Measurements from ENCODE around the gene AMMECR1.
"Not testable (repeated sequence)": the region's sequence is repeated elsewhere in the genome, so short reads cannot be mapped to it uniquely, and the experiment has no call there.

The AMMECR1 gene

DNA sequence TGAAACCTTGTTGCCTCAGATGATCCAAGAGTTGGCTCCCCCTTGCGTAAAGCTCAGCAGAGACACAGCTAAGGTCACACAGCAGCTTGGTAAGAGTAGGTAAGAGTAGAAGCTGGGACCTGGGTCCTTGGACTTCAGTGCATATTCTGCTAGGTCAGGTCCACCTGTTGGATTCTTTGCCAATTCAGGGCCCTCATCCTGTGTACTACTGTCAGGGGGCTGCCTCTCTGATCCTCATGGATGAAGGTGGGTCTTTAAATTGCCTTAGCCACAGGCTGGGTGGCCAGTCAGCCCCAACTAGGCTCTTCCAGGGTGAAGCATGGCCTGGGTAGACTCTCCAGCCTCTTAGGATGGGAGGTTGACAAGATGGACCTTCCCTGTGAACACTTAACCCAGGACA, 155.8 kb downstream of the AMMECR1 start:
- no peak overlapping the region for H3K27ac ChIP-seq
- TF ChIP-seq, protein P1, sequence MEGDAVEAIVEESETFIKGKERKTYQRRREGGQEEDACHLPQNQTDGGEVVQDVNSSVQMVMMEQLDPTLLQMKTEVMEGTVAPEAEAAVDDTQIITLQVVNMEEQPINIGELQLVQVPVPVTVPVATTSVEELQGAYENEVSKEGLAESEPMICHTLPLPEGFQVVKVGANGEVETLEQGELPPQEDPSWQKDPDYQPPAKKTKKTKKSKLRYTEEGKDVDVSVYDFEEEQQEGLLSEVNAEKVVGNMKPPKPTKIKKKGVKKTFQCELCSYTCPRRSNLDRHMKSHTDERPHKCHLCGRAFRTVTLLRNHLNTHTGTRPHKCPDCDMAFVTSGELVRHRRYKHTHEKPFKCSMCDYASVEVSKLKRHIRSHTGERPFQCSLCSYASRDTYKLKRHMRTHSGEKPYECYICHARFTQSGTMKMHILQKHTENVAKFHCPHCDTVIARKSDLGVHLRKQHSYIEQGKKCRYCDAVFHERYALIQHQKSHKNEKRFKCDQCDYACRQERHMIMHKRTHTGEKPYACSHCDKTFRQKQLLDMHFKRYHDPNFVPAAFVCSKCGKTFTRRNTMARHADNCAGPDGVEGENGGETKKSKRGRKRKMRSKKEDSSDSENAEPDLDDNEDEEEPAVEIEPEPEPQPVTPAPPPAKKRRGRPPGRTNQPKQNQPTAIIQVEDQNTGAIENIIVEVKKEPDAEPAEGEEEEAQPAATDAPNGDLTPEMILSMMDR (IDR thresholded peaks at IDR 0.05) = no peak

DNA sequence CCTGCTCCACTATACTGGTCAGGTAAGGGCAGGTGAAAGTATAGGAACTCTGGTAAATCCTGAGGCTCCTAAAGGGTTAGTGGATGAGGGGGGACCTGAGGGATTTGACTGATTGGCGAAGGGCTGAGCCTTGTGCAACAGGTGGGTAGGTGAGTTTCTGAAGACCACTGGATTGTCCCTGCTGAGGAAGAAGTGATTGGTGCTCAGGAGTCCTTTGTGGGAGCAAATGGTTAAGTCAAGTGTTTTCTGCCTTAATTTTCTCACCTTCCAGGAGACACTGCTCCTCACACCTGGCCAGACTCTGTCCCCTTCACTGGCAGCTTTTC, 156.6 kb downstream of the AMMECR1 start:
- no peak overlapping the region for H3K27ac ChIP-seq
- TF ChIP-seq ZFX (IDR thresholded peaks at IDR 0.05; ENCODE audit: borderline replicate concordance) = no peak
- TF ChIP-seq, protein P1 (IDR thresholded peaks at IDR 0.05) = no peak

DNA sequence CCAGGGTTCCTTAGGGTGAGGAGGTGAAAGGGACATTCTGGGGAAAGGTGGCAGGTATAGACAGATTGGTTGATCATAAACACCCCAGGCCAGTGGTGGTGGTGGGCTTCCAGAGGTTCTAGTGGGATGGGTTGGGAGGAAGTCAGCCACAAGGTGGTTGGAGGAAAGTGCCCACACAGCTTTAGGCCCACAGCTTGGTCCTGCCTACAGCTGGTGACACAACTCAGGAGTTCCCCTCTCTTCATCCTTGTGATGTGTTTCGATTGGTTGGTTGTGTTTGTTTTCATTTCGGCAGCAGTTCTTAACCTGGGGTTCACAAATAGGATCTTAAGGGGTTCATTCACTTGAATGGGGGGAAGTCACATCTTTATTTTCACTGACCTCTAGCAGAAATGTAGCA, 158.0 kb downstream of the AMMECR1 start:
- TF ChIP-seq, protein P1 (IDR thresholded peaks at IDR 0.05) = no peak
- no peak for TF ChIP-seq ZFX (IDR thresholded peaks at IDR 0.05; ENCODE audit: borderline replicate concordance)
- no peak overlapping the region for H3K27ac ChIP-seq

DNA sequence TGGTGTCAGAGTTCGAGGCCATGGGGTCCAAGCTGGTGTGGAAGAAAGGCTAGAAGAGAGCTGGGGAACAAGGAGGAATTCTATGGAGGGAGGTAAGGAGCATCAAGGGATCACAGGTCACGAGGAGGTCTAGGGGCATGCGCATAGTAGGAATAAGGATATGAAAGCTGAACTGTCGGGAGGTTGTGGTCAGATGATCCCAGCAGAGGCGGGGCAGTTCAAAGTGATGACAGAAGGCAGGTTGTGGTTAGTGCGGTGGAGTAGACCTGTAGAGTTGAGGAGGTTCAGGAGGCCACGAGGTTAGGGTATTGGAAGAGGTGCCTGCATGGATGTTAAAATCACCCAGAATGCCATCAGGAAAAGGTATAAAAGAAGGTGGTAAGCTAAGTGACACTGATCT, 158.7 kb downstream of the AMMECR1 start:
- no peak for TF ChIP-seq ZFX (IDR thresholded peaks at IDR 0.05; ENCODE audit: borderline replicate concordance)
- TF ChIP-seq, protein P1 (IDR thresholded peaks at IDR 0.05) = no peak

DNA sequence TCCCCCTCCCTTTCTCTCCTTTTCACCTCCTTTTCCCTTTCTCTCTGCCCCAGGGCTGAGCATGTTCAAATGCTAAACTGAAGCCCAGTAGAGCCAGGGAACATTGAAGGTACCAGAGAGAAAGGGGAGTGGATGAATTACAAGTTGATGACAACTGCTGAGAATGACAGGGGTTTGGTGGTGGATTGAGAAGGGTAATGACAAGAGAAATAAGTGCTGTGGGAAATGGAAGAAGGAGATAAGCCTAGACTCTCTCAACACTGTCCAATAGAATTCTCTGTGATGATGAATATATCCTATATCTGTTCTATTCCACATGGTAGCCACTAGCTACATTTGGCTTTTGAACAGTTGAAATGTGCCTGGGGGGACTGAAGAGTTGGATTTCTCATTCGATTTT, 160.4 kb downstream of the AMMECR1 start:
- no peak overlapping the region for H3K27ac ChIP-seq
- no peak for TF ChIP-seq ZFX (IDR thresholded peaks at IDR 0.05; ENCODE audit: borderline replicate concordance)
- TF ChIP-seq, protein P1 (IDR thresholded peaks at IDR 0.05) = no peak

More for the DNA sequence above, 158.7 kb downstream of the AMMECR1 start:
- no peak overlapping the region for H3K27ac ChIP-seq

DNA sequence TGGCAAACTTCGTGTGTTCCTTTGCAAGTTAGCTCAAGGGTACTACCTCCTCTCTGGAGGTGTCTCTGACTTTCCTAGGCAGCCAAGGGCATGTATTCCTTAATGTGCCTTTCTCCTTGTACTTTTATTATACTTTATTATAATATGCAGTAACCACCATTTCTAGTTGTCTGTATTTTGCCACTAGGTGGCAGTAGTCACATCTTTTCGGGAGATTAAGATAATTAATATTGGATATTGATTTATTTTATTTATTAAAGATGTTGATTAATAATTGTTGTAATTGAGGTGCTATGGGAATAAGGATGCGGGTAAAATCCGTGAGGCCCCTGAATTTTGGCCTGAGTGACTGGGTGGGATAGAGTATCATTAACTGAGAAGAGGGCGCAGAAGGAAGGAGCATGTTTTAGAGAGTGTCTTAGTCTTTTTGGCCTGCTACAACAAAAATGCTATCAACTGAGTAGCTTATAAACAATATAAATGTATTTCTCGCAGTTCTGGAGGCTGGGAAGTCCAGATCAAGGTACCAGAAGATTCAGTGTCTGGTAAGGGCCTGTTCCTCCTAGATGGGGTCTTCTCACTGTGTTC, 161.6 kb downstream of the AMMECR1 start:
- H3K27ac ChIP-seq = no peak overlapping the region
- TF ChIP-seq ZFX (IDR thresholded peaks at IDR 0.05; ENCODE audit: borderline replicate concordance) = no peak
- TF ChIP-seq, protein P1 (IDR thresholded peaks at IDR 0.05) = peak; percentile 65

DNA sequence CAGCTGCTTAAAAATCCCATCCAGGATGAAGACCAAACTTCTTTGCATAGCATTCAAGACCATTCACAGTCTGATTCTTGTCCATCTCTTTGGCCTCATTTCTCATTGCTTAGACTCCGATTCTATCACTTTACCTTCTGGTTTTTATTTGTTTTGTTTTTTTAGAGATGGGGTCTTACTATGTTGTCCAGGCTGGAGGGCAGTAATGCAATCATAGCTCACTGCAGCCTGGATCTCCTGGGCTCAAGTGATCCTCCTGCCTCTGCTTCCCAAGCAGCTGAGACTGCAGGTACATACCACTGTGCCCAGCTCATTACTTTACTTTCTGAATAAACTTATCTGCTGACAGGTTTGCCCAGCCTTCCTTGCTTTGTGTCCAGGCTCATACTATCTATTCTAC, 162.1 kb downstream of the AMMECR1 start:
- TF ChIP-seq, protein P1 (IDR thresholded peaks at IDR 0.05) = no peak
- no peak for TF ChIP-seq ZFX (IDR thresholded peaks at IDR 0.05; ENCODE audit: borderline replicate concordance)
- H3K27ac ChIP-seq = no peak overlapping the region

DNA sequence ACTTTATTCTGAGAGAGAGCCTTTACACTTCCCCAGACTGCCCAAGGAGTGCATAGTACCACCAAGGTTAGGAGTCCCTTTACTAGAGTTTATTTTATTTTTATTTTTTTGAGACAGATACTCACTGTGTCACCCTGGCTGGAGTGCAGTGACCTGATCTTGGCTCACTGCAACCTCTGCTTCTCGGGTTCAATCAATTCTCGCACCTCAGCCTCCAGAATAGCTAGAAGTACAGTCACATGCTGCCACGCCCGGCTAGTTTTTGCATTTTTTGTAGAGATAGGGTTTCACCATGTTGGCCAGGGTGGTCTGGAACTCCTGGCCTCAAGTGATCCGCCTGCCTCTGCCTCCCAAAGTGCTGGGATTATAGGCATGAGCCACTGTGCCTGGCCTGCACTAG, 163.6 kb downstream of the AMMECR1 start:
- not testable (repeated sequence) for H3K27ac ChIP-seq
